ENCODE results near the gene ZNF414.

Gene ZNF414

DNA sequence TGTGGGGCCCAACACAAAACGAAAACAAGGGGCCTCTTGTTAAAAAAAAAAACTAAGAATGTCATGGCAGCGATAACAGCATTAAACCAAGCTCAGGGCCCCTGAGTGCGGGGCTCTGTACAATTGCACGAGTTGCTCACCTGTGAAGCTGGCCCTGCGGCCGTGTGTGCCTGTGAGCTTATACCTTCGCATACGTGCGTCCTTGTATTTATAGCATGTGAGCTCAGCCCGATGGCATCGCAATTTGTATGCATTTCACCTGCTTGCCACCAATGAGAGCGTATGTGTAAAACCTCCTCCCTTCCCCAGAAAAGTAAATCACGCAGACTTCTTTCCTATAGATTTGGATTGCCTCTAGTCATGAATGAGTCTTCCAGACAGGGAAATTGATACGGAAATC, 52.1 kb downstream of the ZNF414 start:
- no peak for DNase-seq

DNA sequence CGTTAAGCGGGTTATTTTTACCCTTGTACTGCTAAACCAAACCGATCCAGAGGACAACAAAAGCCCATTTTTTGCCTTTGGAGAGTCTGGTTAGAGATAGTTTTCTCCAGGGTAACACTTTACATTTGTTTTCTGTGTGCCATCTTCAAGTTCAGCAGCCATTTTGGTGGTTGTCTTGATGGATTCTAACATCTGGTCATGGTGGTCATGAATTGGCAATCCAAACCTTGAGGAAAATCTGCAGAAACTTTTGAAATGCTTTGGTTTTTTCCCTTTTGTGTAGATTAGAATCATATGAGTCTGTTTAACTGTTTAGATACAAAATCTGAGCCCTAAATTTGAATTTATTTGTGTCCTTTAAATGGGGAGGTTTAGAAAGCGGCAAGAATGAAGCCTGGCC, 52.6 kb downstream of the ZNF414 start:
- no peak for DNase-seq

GRCh38 chr19:8460516-8461298, 53.3 kb downstream of the ZNF414 start:
- no peak for DNase-seq

Measured in CD4-positive, alpha-beta T cell treated with Interferon gamma for 1 hour (primary cell).